K562 (cell line): ENCODE measurements around the gene LRP2BP. TPM values are rescaled to one million over a fixed set of nuclear protein-coding genes. Genes with fewer than 3 reads are reported as not detected.

Experiments
- ADNP ChIP-seq: fragments of 200-800 bp; sonication (Bioruptor generic); IDR thresholded peaks from 2 replicates; pipeline ENCODE4 v1.6.1; 2016; ENCODE audit warnings: missing genetic modification characterization, missing compliant biosample characterization
- EP300 ChIP-seq: IDR thresholded peaks from 2 replicates; pipeline ENCODE4 v1.6.1; 2012; ENCODE audit warnings: low read length, improper control_type of control experiment
- FOXA3 ChIP-seq, 2 experiments: fragments of 450-650 bp in 1 of 2; sonication (generic) in 1 of 2; formaldehyde crosslinking; IDR thresholded peaks in 1 of 2; conservative IDR thresholded peaks in 1 of 2; 2 replicates each; pipeline versions ENCODE4 v1.4.0 to v1.8.0; 2020 to 2022; ENCODE audit warnings: mild to moderate bottlenecking in 2 of 2, missing genetic modification reagents in 1 of 2
- FOXK1 ChIP-seq: sonication (generic); formaldehyde crosslinking; IDR thresholded peaks from 2 replicates; pipeline ENCODE4 v1.8.0; 2022; ENCODE audit warnings: missing genetic modification reagents, mild to moderate bottlenecking, borderline replicate concordance
- HCFC1 ChIP-seq: IDR thresholded peaks from 2 replicates; pipeline ENCODE4 v1.6.1; 2012; ENCODE audit warnings: low read depth, low read length, improper control_type of control experiment
- MAFF ChIP-seq: IDR thresholded peaks from 2 replicates; pipeline ENCODE4 v1.6.1; 2012; ENCODE audit warnings: low read length, improper control_type of control experiment
- MBD2 ChIP-seq: sonication (generic); IDR thresholded peaks from 2 replicates; pipeline ENCODE4 v1.6.1; 2016; ENCODE audit warnings: low read depth, borderline replicate concordance
- RFX1 ChIP-seq: fragments of 450-650 bp; IDR thresholded peaks from 2 replicates; pipeline ENCODE4 v1.6.1; 2016; ENCODE audit warnings: mild to moderate bottlenecking, moderate library complexity
- TAF1 ChIP-seq: IDR thresholded peaks from 2 replicates; pipeline ENCODE4 v1.6.1; 2011; ENCODE audit warnings: mild to moderate bottlenecking, low read length, moderate library complexity; ENCODE audit not compliant: insufficient read depth, control insufficient read depth, severe bottlenecking; ENCODE audit errors: extremely low read depth
- TAF7 ChIP-seq: fragments of 450-650 bp; IDR thresholded peaks from 2 replicates; pipeline ENCODE4 v1.6.1; 2016; ENCODE audit warnings: missing genetic modification characterization, missing compliant biosample characterization
- TCF7L2 ChIP-seq: fragments of 150-350 bp; IDR thresholded peaks from 2 replicates; pipeline ENCODE4 v1.6.1; 2016; ENCODE audit warnings: low read depth, mild to moderate bottlenecking, low read length, moderate library complexity
- ZNF140 ChIP-seq: fragments of 250-450 bp; sonication (Bioruptor Pico); IDR thresholded peaks from 2 replicates; pipeline ENCODE4 v1.8.0; 2021; ENCODE audit warnings: moderate library complexity, mild to moderate bottlenecking, inconsistent platforms
- ZNF766 ChIP-seq: fragments of 200-800 bp; sonication (Bioruptor generic); conservative IDR thresholded peaks from 2 replicates; pipeline ENCODE4 v1.6.1; 2016; ENCODE audit warnings: missing genetic modification characterization, missing compliant biosample characterization
- polyA plus RNA-seq, 8 experiments: library from polyadenylated mRNA; depleted of rRNA in 4 of 8; stranded (reverse) in 5 of 8; unstranded in 3 of 8; fragments of >200 nt; fragmentation: Nextera tagmentation in 2 of 8; fragmentation: Illumina TruSeq in 1 of 8; extraction: Ambion mirVana in 2 of 8; extraction: Trizol in 1 of 8; gene quantifications; 2 replicates each; pipeline versions ENCODE4 v1.2.1 to v1.2.3, GENCODE V29; 2011 to 2014; ENCODE audit warnings: inconsistent platforms in 1 of 8, missing spikeins in 1 of 8
- total RNA-seq, 7 experiments: library from RNA; depleted of rRNA in 6 of 7; stranded (reverse); fragments of >200 nt in 6 of 7; fragmentation: Illumina TruSeq in 2 of 7; extraction: Trizol in 2 of 7; gene quantifications; 2 replicates each; pipeline versions ENCODE4 v1.2.1 to v1.2.3, GENCODE V29; 2011 to 2021; ENCODE audit warnings: low replicate concordance in 1 of 7
- TF ChIP-seq, protein P1 (sequence below): sonication (generic); formaldehyde crosslinking; IDR thresholded peaks from 2 replicates; pipeline ENCODE4 v1.8.1; 2023; ENCODE audit warnings: mild to moderate bottlenecking, missing genetic modification reagents
- TF ChIP-seq, protein P2 (sequence below): sonication (generic); formaldehyde crosslinking; IDR thresholded peaks from 2 replicates; pipeline ENCODE4 v1.8.1; 2023; ENCODE audit warnings: mild to moderate bottlenecking, missing genetic modification reagents
- TF ChIP-seq, protein P3 (sequence below): fragments of 450-650 bp; conservative IDR thresholded peaks from 2 replicates; pipeline ENCODE4 v1.6.1; 2016; ENCODE audit warnings: missing genetic modification characterization, low read depth, mild to moderate bottlenecking, missing compliant biosample characterization, moderate library complexity
- TF ChIP-seq, protein P4 (sequence below): sonication (generic); formaldehyde crosslinking; IDR thresholded peaks from 2 replicates; pipeline ENCODE4 v1.8.1; 2023; ENCODE audit warnings: mild to moderate bottlenecking, missing genetic modification reagents, moderate library complexity
- TF ChIP-seq, protein P5 (sequence below), 2 experiments: fragments of 450-650 bp in 1 of 2; IDR thresholded peaks; 2 replicates each; pipeline ENCODE4 v1.6.1; 2011 to 2017; ENCODE audit warnings: low read depth in 2 of 2, antibody characterized with exemption in 1 of 2, borderline replicate concordance in 1 of 2, low read length in 1 of 2, mild to moderate bottlenecking in 1 of 2, mixed read lengths in 1 of 2; ENCODE audit not compliant: control insufficient read depth in 1 of 2

The LRP2BP gene
- total and polyA plus RNA-seq, 9 of the 15 experiments (the other 6 are each of a cell fraction or from before 2014, with no cell fraction given): 0.42 to 2.1 (median 0.62) TPM

DNA sequence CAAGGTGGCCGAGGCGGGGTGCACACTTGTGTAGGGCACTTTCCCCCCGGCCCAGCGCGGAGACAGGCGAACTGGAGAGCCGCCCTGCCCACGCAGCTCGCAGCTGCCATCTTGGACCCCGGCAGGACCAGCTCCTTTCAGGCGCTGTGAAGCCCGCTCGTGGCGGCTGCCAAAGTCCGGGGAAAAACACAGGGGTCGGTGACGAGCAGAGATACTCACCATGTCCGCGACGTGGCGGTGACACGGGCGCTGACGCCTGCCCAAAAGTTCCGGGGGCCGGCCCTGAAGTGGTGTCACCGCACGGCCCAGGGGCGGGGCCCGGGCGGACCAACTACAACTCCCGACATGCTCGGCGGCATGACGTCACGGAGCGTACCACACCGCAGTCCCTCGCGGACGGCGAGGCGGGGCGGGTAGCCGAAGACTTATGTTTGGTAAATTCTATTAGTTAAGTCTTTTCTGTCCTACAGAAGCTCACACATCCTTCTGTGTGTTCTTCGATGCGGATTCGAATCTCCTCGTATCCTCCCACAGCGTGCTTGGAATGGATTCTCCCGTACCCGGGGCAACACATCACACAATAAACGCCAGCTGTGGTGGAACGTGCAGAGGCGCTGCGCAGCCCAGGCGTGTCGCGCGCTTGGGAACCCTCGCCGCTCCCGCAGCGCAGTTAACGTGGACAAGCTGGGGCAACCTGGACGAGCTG is 30.1 kb upstream of the LRP2BP start, which contains the start of gene UFSP2 (continued):
- TF ChIP-seq, protein P1, sequence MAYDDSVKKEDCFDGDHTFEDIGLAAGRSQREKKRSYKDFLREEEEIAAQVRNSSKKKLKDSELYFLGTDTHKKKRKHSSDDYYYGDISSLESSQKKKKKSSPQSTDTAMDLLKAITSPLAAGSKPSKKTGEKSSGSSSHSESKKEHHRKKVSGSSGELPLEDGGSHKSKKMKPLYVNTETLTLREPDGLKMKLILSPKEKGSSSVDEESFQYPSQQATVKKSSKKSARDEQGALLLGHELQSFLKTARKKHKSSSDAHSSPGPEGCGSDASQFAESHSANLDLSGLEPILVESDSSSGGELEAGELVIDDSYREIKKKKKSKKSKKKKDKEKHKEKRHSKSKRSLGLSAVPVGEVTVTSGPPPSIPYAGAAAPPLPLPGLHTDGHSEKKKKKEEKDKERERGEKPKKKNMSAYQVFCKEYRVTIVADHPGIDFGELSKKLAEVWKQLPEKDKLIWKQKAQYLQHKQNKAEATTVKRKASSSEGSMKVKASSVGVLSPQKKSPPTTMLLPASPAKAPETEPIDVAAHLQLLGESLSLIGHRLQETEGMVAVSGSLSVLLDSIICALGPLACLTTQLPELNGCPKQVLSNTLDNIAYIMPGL (CRISPR knock-in tag): no peak
- TF ChIP-seq TAF7 (tag): peak; percentile 70; the same call in 1 of the 2 replicates
- TF ChIP-seq HCFC1: peak; percentile 90
- peak; percentile 30; the same call in 1 of the 2 replicates for TF ChIP-seq ZNF766 (CRISPR knock-in tag)
- TF ChIP-seq, protein P2, sequence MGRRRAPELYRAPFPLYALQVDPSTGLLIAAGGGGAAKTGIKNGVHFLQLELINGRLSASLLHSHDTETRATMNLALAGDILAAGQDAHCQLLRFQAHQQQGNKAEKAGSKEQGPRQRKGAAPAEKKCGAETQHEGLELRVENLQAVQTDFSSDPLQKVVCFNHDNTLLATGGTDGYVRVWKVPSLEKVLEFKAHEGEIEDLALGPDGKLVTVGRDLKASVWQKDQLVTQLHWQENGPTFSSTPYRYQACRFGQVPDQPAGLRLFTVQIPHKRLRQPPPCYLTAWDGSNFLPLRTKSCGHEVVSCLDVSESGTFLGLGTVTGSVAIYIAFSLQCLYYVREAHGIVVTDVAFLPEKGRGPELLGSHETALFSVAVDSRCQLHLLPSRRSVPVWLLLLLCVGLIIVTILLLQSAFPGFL (CRISPR knock-in tag): no peak; the same call in 1 of the 2 replicates
- peak; percentile 97 for TF ChIP-seq RFX1
- 0 out of 2 replicates have a peak, but pooled peaks have one; percentile 43 for TF ChIP-seq FOXK1 (CRISPR knock-in tag)
- no peak for TF ChIP-seq ZNF140 (CRISPR knock-in tag)
- TF ChIP-seq, protein P3, sequence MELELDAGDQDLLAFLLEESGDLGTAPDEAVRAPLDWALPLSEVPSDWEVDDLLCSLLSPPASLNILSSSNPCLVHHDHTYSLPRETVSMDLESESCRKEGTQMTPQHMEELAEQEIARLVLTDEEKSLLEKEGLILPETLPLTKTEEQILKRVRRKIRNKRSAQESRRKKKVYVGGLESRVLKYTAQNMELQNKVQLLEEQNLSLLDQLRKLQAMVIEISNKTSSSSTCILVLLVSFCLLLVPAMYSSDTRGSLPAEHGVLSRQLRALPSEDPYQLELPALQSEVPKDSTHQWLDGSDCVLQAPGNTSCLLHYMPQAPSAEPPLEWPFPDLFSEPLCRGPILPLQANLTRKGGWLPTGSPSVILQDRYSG (tag): peak; percentile 88; the same call in 1 of the 2 replicates
- TF ChIP-seq TAF1: peak; percentile 64
- TF ChIP-seq FOXA3 (CRISPR knock-in tag; conservative IDR thresholded peaks at IDR 0.05 in 1 of 2, IDR thresholded peaks at IDR 0.05 in 1 of 2): no peak
- peak; percentile 70; the same call in 1 of the 2 replicates for TF ChIP-seq MAFF
- TF ChIP-seq, protein P4, sequence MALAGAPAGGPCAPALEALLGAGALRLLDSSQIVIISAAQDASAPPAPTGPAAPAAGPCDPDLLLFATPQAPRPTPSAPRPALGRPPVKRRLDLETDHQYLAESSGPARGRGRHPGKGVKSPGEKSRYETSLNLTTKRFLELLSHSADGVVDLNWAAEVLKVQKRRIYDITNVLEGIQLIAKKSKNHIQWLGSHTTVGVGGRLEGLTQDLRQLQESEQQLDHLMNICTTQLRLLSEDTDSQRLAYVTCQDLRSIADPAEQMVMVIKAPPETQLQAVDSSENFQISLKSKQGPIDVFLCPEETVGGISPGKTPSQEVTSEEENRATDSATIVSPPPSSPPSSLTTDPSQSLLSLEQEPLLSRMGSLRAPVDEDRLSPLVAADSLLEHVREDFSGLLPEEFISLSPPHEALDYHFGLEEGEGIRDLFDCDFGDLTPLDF (CRISPR knock-in tag): no peak
- TF ChIP-seq EP300: no peak
- TF ChIP-seq, protein P5, sequence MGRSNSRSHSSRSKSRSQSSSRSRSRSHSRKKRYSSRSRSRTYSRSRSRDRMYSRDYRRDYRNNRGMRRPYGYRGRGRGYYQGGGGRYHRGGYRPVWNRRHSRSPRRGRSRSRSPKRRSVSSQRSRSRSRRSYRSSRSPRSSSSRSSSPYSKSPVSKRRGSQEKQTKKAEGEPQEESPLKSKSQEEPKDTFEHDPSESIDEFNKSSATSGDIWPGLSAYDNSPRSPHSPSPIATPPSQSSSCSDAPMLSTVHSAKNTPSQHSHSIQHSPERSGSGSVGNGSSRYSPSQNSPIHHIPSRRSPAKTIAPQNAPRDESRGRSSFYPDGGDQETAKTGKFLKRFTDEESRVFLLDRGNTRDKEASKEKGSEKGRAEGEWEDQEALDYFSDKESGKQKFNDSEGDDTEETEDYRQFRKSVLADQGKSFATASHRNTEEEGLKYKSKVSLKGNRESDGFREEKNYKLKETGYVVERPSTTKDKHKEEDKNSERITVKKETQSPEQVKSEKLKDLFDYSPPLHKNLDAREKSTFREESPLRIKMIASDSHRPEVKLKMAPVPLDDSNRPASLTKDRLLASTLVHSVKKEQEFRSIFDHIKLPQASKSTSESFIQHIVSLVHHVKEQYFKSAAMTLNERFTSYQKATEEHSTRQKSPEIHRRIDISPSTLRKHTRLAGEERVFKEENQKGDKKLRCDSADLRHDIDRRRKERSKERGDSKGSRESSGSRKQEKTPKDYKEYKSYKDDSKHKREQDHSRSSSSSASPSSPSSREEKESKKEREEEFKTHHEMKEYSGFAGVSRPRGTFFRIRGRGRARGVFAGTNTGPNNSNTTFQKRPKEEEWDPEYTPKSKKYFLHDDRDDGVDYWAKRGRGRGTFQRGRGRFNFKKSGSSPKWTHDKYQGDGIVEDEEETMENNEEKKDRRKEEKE (IDR thresholded peaks at IDR 0.05; ENCODE audit: borderline replicate concordance in 1 of 2, control insufficient read depth in 1 of 2, low read depth in 2 of 2, low read length in 1 of 2): peak in 1 of 2 experiments; percentile 96; a peak in 2 of 4 replicates
- TF ChIP-seq TCF7L2: peak; percentile 94
- TF ChIP-seq ADNP (tag): no peak
- peak; percentile 99 for TF ChIP-seq MBD2
